ENCODE measurements around the gene HOXC5.

- TF ChIP-seq CTCF (IDR thresholded peaks at IDR 0.05) = no peak
- no peak for TF ChIP-seq POLR2A (IDR thresholded peaks at IDR 0.05)
Measured at GRCh38 chr12:54051874-54052437, 19.1 kb downstream of the HOXC5 start.
